ENCODE measurements around the gene COL18A1.

DNA sequence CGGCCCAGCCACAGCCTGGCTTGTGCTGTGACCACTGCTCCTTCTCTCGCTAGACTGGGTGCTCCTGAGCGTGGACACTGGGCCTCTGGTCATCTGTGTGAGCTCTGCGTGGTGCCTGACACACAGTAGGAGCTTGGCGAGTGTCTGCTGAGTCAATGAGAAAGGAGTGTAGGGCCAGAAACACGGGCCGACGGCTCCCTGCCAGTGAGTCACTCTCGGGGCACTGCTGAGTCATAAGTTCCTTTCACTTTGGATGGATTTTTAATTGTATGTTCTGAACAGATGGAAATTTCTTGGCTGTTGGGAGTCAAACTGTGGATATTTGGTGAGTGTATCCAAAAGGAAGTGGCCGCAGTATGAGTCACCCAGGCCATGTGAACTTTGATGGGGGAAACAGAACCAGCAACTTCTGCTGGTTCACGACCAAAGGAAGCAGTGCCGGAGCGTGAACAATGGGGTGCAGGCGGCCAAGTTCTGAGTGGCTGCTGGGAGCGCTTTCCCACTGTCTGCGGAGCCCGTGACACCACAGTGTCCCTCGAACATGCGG lies 41.0 kb upstream of the COL18A1 start:
- TF ChIP-seq POLR2A (IDR thresholded peaks at IDR 0.05; ENCODE audit: low read length), result no peak
- TF ChIP-seq GATA1 (IDR thresholded peaks at IDR 0.05; ENCODE audit: low read depth, low read length), result no peak

All from erythroblast (primary cell).